Smooth muscle cell of the pulmonary artery (primary cell): Measurements from ENCODE around the gene TWNK. TPM values are rescaled to one million over a fixed set of nuclear protein-coding genes. Genes with fewer than 3 reads are reported as not detected.

Experiments used
- total RNA-seq: library from RNA; depleted of rRNA; stranded (reverse); fragments of >200 nt; gene quantifications from 2 replicates; pipeline ENCODE4 v1.2.3, GENCODE V29; 2014

TWNK gene
- 5.6 and 11.8 TPM in 2 replicates for total RNA-seq

DNA sequence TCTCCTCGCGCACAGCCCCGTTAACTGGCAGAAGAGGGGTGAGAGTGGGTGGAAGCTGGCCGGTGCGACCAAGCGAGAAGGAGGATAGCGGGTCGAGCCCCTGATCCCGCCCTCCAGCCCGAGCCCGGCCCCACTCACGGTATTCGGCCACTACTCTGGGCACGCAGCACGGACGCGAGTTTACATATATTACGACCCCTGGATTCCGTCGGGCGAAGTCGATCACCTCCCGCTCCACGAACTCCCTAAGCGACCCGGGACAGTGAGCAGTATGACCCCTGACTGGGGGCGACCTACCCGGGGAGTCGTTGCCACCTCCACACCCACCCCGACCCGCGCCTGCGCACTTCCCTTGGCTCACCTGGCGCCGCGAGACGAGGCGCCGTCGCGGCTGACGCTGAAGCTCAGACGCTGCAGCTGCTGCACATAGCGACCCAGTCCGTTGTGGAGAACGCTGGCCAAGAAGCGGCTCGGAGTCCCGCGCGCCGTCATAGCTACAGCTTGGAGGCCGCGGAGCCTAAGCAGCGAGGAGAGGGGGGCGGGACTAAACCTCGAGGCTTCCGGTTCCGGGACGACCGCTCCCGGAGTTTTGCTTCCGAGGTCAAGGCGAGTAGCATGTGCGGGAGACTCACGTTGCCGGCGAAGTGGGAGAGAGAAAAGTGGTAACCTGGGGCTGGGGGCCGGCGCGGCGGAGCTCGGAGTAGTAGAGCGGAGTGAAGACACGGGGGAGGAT lies at the start of gene TWNK, which contains the start of gene MRPL43:
TSS of gene TWNK (plus strand) at position 592 of the 733 bp plus-strand sequence. CDS start 668 bp downstream, outside the sequence.
TSS of gene MRPL43 (minus strand) at position 546 of the 733 bp plus-strand sequence. CDS start at position 492, 54 bp downstream.

DNA sequence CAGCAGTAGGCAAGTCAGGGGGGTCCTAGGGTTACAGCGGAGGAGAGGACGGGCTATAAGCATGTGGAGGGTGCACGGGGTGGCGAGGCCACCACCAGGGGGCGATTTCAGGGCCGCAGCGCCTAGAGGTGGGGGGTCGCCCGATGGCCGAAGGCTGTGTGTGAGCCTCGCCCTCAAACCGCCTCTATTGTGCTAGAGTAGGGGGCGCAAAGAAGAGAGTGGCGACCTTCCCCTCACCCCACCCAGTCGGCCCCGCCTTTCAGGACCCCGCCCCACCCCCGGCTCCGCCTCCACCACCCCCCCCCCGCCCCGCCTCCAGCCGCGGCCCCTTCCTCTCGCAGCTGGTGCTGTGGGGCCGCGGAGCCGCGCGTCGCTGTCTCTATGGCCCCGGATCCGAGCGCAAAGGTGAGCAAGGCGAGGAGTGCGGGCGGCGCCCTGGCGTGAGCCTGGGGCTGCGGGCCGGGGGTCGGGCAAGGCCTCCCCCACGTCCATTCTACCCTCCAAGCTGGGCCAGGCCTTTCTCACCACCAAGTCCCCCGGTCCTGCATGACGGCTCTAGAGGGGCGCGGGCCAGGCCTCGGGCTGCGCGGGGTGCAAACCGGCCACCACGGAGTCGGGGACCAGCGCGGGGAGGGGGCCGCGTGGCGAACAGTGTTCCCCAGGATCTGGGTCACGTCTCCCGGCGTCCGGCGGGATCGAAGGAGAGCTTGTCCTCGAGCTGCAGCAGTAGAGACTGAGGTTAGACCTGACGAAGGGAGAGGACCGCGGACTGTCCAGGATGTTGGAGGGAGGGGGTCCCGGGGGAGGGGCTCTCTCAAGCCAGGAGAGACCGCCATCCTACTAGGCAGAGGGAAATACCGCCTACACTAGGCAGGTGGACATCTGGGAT lies 17.9 kb upstream of the TWNK start, which contains the start of gene SEMA4G:
TSS of gene SEMA4G (plus strand) at position 318 of the 889 bp plus-strand sequence. CDS start 3,409 bp downstream, outside the sequence.

DNA sequence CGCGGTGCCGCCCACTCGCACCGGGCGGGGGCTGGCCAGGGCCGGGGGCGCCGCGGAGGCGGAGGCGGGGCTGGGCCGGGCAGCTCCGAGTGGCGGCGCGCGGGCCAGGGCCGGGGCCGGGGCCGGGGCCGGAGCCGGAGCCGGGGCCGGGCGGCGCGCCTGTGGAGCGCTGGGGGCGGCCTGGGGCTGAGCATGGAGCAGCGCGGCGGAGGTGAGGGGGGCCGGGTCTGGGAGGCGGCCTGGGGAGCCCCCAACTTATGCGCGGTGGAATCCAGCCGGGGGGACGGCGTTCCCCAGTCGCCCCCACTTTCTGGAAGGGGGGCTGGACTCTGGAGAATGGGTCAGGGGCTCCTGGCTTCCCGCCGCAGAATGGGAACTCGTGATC lies 12.4 kb downstream of the TWNK start, which contains the start of gene LZTS2:
TSS of gene LZTS2 (plus strand) at position 67 of the 385 bp plus-strand sequence. CDS start 2,731 bp downstream, outside the sequence.

DNA sequence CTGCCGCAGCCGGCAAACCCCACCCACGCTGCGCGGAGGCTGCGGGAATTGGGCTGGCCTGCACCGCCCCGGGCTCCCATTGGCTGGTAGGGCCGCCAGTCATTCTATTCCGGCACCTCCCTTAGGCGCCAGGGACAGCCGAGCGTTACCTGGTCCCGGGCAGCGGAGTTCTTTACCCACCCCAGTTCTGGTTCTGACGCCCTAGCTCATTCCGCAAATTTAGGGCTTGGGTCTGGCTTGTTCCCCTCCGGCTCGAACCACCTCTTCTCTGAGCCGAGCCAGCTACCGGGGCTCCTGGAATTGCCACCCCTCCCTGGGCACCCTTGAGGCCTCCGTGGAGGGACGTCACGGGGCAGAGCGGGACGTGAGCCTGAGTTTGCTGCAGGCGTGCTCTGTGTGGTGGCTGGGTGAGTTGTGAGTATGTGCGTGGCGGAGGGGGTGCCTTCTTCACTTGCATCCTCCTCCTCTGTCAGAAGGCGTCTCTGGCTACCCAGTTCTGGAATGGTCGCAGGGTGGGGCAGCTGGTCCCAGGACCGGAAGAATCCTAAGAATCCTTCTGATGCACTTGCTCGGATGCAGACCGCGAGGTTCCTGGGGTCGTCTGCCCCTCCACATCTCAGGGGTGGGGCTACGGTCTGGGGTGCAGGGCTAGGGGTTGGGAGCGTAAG lies 43.9 kb downstream of the TWNK start, which contains the start of the genes PDZD7 and SFXN3:
TSS of gene PDZD7 (minus strand) at position 2 of the 668 bp plus-strand sequence. CDS start 910 bp downstream, outside the sequence.
TSS of gene SFXN3 (plus strand) at position 107 of the 668 bp plus-strand sequence. CDS start 3,461 bp downstream, outside the sequence.

Other genes with a start within 250 kb of the TWNK start
- gene PAX2, start 242.0 kb upstream of the TWNK start, total RNA-seq: not detected in 2 replicates
- 24.4 and 27.2 TPM in 2 replicates for gene SLF2, start 74.6 kb upstream of the TWNK start, total RNA-seq
- 2.2 and 3.0 TPM in 2 replicates for gene SEMA4G, start 18.0 kb upstream of the TWNK start, total RNA-seq
- 51.2 and 52.2 TPM in 2 replicates for gene MRPL43, start within 50 bp of the TWNK start, total RNA-seq
- gene LZTS2, start 12.3 kb downstream of the TWNK start, total RNA-seq: 129 and 152 TPM in 2 replicates
- gene PDZD7, start 43.6 kb downstream of the TWNK start, total RNA-seq: 2.8 and 5.5 TPM in 2 replicates
- gene SFXN3, start 43.7 kb downstream of the TWNK start, total RNA-seq: 97.7 and 107 TPM in 2 replicates
- 26.8 and 29.1 TPM in 2 replicates for gene KAZALD1, start 74.4 kb downstream of the TWNK start, total RNA-seq
- not detected in 2 replicates for gene TLX1, start 143.8 kb downstream of the TWNK start, total RNA-seq
- not detected in 2 replicates for gene LBX1, start 241.9 kb downstream of the TWNK start, total RNA-seq